A549 (cell line): ENCODE data around the gene PPP2R3A.
"Not testable (repeated sequence)": the region's sequence is repeated elsewhere in the genome, so short reads cannot be mapped to it uniquely, and the experiment has no call there.

Source experiments
- CTCF ChIP-seq: fragments of >200 bp; sonication (Bioruptor Twin); formaldehyde crosslinking; IDR thresholded peaks from 3 replicates; pipeline ENCODE4 v1.5.1; 2016
- ESRRA ChIP-seq: fragments of 150-350 bp; IDR thresholded peaks from 2 replicates; pipeline ENCODE4 v1.6.1; 2014; ENCODE audit warnings: mild to moderate bottlenecking, low read length, borderline replicate concordance
- HMGXB4 ChIP-seq: fragments of 250-450 bp; sonication (Bioruptor Pico); IDR thresholded peaks from 2 replicates; pipeline ENCODE4 v1.5.0; 2021; ENCODE audit warnings: mild to moderate bottlenecking, moderate library complexity, borderline replicate concordance
- NFE2L2 ChIP-seq: fragments of 150-350 bp; conservative IDR thresholded peaks from 2 replicates; pipeline ENCODE4 v1.6.1; 2014; ENCODE audit warnings: low read length
- RCOR1 ChIP-seq: fragments of 150-350 bp; IDR thresholded peaks from 2 replicates; pipeline ENCODE4 v1.6.1; 2014; ENCODE audit warnings: antibody characterized with exemption, low read length, low read depth
- ZSCAN20 ChIP-seq: fragments of 250-450 bp; sonication (Bioruptor Pico); IDR thresholded peaks from 2 replicates; pipeline ENCODE4 v1.8.0; 2022; ENCODE audit warnings: mild to moderate bottlenecking, moderate library complexity

- not testable (repeated sequence) for TF ChIP-seq CTCF; HMGXB4 (CRISPR knock-in tag); ZSCAN20 (CRISPR knock-in tag); RCOR1; NFE2L2; ESRRA
Observed at GRCh38 chr3:135937766-135938165, 27.8 kb upstream of the PPP2R3A start.
